HG03457 (cell line): ENCODE measurements around the gene MAGEB4.

Experiments
- ATAC-seq: cut with Tn5 transposase; IDR thresholded peaks from one replicate; pipeline ENCODE4 v1.9.1; 2021; ENCODE audit warnings: moderate number of reproducible peaks; ENCODE audit not compliant: unreplicated experiment

The MAGEB4 gene

DNA sequence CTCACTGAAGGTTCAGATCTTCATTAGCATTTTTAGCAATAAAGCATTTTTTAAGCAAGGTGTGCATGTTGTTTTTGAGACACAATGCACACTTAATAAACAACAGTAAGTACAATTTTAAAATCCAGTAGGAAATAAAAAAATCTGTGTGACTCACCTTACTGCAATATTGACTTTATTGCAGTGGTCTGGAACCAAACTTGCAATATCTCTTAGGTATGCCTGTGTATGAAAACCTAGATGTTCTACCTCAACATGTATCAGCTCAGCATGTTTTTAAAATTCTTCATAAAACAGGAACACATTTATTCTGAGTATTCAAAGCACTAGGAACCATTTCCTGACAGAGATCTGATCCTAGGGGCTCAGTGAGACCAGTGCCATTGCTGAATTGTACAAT is 40.7 kb downstream of the MAGEB4 start:
- ATAC-seq, result no peak

DNA sequence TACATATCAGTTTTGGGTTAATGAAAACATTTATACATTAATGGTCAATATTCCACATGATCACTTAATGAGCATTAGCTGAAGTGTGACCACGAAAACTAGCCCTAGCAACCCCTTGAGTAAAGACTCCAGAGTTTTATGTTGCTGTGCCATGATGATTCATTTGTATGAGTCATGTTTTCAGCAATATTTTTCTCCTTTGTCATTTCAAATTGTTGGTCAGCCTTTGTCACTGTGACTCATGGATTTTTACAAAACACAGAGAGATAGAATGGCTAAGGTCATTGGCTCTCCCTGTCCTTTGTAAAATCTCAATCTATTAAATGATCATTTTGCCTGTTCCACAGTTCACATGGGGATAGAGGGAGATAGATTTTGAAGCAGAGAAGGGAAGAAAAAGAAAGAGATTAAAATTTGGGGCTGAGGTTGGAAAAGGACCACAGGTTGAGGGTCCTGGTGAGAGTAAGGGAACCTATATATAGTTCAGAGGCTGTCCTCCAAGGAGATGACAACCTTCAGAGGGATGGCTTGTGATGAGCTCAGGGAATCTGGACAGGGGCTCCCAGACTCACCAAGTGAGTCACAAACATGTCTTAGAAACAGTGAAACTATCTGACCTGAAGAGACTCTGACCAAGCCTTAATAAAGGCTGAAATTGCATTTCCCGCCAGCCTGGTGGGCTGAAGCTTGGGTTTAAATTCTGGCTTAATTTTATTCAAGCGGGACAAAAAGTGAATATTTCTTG is 41.8 kb downstream of the MAGEB4 start:
- no peak for ATAC-seq
